ENCODE results near the gene GRXCR2.

GRCh38 chr5:145826895-145827674, 45.7 kb downstream of the GRXCR2 start:
- TF ChIP-seq ELF4 (IDR thresholded peaks at IDR 0.05) (no peak), SP1 (IDR thresholded peaks at IDR 0.05) (no peak), FOXA1 (IDR thresholded peaks at IDR 0.05) (no peak), CTBP1 (IDR thresholded peaks at IDR 0.05; ENCODE audit: borderline replicate concordance) (no peak), FOXM1 (IDR thresholded peaks at IDR 0.05; ENCODE audit: borderline replicate concordance) (no peak), NFRKB (IDR thresholded peaks at IDR 0.05) (no peak), FOXK2 (IDR thresholded peaks at IDR 0.05) (no peak), BHLHE40 (IDR thresholded peaks at IDR 0.05; ENCODE audit: borderline replicate concordance) (no peak)
